GM21367 (cell line): ENCODE measurements around the gene TRIM17.
"Not testable (repeated sequence)": the region's sequence is repeated elsewhere in the genome, so short reads cannot be mapped to it uniquely, and the experiment has no call there.

Experiments
- ATAC-seq: cut with Tn5 transposase; IDR thresholded peaks from one replicate; pipeline ENCODE4 v1.9.1; 2021; ENCODE audit not compliant: unreplicated experiment

The TRIM17 gene

DNA sequence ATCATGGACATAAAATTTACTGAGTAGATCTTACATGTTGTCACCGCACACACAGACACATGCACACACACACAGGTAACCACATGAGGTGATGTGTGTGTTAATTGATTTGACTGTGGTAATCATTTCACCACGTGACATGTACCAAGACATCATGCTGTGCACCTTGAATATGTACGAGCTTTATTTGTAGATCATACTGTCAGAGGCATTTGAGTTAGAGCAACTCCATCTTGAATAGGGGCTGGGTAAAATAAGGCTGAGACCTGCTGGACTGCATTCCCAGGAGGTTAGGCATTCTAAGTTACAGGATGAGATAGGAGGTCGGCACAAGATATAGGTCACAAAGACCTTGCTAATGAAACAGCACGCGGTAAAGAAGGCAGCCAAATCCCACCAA is 31.7 kb upstream of the TRIM17 start:
- ATAC-seq: no peak

DNA sequence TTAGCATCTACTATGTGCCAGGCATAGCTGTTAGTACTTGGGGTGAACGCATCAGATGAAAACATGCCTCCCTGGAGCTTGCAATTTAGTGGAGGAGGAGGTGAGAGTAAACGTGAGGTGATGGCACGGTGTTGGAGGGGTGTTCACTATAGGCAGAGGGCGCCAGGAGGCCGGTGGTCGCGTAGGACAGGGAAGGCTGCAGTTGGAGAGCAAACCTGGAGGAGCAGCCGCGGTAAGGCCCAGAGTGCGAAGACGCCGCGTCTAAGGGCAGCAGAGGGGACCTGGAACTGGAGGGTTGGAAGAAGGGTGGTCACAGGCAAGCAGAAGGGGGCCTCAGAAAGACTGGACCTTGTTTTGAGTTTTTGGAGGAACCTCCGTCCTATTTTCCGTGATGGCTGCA is 30.2 kb upstream of the TRIM17 start:
- ATAC-seq: no peak

DNA sequence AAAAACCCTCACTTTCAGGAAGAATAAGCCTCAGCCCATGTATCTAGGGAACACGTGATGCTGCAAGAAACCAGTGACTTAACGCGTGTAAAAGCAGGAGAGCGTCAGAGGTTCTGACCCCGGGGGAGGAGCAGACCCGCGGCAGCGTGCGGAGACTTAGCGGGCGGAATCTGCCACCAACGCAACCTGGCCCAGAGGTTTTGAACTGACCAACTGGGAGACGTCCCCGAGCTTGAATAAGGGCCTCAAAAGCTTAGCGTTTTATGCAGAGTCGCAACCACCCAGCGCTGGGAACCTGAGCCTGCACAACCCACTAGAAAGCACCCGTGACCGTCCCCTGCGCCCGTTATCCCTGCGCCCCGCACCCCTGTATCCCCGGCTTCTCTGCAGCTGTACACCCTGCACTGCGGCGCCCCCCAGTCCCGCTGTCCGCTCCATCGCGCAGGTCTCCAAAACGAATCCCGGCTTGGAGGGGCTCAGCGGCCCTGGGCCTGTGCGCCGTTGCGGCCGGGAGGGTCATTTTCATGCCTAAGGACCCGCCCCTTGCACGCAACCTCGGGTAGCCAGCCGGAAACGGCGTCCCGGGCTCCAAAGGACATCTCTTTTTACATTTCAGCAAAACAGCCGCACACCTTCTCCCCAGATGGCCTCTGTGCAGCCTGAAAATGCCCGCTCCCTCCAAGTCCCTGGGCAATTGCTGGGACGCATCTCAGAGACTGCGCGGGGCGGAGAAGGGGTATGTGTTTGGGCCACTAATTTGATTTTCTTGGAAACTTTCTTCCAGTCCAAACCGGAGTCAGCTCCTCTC is 29.4 kb upstream of the TRIM17 start:
- peak; percentile 57 for ATAC-seq

DNA sequence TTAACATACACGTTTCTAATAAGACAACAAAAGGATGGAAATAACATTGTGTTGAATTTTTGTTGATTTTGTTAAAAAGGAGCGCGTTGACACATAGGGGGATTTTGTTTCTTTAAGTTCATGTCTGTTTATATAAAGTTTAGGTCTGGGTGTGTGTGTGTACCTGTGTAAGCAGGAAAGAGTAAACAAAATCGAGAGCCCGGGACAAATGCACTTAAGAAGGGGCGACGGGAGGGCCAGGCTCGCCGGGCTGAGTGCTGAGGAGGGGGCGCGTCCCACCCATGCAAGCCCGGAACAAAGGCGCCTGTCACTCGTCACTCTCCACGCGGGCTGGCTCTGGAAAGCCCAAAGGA is 28.8 kb upstream of the TRIM17 start:
- peak; percentile 17 for ATAC-seq

DNA sequence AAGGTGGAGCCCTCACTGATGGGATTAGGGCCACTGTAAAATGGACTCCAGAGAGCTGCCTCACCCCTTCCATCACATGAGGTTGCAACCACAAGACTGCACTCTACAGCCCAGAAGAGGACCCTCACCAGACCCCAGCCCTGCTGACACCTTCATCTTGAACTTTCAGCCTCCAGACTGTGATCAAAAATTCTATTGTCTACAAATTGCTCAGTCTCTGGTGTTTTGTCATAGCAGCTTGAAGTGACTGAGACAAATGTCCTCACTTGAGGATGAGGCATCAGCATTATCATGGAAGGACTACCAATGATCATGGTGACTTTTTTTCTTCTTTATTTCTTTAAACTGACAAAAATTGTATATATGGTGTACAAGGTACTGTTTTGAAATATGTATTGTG is 26.7 kb upstream of the TRIM17 start:
- no peak for ATAC-seq

DNA sequence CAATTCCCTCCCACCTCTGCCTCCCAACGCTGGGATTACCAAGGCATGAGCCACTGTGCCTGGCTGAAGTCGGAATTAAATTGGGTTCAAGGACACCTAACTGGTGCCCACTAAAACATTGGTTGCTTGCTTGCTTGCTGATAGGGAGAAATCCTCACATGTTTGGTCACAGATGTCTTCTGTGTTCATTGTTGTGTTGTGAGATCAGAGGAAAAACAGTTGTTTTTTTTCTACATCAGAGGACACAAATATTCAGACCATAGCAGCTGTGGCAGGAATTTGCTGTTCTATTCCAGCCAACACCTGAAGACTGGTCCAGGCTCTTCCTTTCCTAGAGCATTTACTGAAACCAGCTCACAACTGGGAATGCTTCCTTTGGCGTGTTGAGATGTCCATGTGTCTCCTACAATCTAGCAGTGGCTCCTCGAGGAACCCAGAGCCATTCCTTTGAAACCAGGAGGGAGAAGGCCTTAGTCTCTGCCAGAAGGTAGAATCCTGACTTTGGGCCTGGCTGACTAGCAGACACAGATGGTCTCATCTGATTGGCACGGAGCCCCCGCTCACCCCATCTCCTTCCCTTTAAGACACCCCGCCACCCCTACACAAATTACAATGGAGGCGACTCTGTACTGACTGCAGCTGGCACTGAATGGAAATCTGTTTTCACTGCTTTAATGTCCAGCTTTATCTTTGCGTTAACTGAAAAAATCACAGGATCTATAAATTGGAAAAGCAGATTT is 24.3 kb upstream of the TRIM17 start:
- no peak for ATAC-seq

DNA sequence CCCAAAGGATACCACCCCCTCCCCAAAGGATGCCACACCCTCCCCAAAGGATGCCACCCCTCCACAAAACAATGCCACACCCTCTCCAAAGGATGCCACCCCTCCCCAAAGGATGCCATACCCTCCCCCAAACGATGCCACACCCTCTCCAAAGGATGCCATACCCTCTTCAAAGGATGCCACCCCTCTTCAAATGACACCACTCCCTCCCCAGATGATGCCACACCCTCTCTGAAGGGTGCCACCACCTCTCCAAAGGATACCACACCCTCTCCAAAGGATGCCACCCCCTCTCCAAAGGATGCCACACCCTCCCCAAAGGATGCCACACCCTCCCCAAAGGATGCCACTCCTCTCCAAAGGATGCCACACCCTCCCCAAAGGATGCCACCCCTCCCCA is 21.6 kb upstream of the TRIM17 start:
- ATAC-seq: no peak

DNA sequence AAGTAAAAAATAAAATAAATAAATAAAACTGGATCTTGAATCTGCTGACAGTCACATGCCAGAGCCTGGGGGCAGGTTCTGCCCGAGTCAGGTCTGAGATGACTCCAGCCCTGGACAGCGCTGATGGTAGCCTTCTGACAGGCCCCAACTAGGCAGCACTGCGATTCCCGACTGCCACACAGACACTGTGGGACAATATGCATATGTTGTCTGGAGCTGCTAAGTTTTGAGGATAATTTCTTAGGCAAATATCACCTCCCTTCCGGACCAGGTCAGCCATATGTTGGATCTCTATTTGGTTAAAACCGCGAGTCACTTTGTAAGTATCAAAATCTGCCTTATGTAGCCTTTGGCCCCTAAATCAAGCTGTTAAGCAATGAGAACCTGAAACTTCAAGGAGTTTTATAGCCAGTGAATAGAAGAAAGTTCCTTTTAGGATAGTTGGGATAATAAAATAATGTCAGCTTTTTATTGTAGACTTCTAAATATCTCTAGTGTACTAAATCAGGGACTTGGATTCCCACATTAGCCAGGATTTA is 20.8 kb upstream of the TRIM17 start:
- no peak for ATAC-seq

DNA sequence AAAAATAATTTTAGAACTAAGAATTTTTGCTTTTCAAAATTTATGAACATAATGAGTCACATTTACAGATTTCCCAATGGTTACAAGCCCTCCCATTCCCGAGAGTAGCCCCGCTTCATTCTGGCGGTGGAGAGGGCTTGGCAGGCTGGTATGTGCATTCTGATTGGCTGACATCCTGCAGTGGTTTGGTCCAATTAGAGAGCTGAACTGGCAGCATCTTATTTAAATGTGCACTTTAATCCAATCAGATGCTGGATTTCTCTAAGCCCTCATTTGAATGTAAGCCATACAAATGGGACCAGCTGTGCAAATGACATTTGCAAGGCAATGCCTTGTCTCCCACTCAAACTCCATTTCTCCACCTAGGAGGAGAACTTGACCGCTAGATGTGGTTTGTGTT is 18.0 kb upstream of the TRIM17 start:
- no peak for ATAC-seq

DNA sequence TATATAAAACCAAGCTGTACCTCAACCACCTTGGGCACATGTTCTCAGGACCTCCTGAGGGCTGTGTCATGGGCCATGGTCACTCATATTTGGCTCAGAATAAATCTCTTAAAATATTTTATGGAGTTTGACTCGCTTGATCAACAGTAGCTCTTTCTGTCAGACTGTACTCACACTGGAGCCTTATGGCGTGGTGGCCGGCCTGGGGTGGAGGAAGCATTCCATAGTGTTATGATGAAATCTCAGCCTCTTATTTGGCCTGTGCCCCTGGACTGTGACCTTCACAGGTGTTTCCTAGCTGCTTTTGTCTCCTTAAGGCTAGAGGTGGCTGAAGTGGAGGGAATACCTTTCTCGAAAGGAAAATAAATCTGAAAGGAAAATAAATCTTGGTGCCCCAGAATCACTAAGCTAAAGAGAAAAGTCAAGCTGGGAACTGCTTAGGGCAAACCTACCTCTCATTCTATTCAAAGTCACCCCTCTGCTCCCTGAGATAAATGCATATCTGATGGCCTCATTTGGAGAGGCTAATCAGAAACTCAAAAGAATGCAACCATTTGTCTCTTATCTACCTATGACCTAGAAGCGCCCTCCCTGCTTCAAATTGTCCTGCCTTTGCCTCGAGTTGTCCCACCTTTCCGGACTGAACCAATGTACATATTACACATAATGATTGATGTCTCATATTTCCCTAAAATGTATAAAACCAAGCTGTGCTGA is 16.8 kb upstream of the TRIM17 start:
- ATAC-seq: not testable (repeated sequence)

DNA sequence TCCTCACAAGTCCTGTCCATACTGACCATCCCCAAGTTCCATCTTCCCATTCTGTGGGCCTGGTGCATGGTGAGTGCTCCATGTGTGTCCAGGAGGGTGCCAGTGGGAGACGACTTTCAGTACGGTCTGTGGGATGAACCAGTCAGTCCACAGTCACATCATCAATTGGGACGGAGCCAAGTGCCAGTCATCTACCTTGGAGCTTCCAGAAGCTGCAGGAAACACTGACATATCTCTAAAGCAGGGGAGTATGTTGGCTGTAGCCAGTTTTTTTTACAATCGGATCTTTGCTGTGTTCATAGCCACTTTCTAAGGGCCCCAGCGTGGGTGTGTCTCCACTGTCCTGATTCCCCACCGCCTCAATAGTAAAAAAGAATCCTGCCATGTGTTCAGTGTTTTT is 13.6 kb upstream of the TRIM17 start:
- no peak for ATAC-seq

DNA sequence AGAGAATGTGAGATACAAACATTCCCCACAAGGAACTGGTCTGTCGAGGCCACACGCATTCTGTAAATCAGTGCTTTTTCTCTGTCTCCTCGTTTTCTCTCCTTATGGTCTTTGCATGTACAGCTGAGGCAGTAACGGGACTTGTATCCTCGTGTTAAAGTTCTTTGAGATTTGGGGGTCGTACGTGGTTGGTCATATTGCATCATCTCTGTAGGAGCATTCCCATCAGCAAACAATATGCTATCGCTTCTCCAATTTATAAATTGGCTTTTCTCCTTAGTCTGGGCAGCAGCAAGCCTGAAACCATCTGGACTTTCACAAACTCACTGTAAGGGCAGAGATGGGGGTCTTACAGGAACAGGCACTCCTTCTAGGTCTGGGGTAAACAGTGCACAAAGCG is 13.0 kb upstream of the TRIM17 start:
- ATAC-seq: no peak

DNA sequence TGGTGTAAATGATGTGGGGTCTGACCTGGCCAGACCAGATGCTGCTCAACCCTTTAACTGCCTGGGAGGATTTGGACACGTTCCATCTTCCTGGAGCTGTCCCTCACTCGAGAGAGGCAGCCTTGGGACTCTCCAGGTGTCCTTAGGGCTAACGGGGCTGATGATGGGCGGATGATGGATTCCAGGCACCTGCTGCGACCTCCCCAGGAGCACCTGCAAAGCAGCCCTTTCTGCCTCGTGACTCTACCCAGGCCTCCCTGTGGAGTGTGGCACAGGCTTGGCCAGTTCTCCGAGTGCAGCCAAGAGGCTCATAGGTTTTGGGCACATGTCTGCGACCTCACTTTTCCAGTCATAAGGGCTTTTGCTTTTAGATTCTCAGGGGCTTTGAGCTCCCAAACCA is 12.3 kb upstream of the TRIM17 start:
- ATAC-seq: no peak

DNA sequence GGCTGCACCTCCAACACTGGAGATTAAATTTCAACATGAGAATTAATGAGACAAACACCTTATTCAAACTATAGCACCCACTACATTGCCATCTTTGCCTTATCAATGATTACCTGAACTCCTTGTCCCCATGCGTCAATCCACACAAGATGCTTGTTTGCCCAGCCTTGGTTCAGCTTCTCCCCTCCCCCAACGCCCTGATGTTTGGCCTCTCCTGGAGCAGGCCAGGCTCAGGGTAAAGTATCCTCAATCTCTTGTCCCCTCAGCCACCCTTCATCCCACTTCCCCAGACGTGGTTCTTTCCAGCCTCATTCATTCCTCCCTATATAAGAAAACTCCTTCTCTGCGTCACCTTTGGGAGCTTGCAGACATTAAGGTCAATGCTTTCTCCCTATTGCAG is 11.8 kb upstream of the TRIM17 start:
- ATAC-seq: no peak

DNA sequence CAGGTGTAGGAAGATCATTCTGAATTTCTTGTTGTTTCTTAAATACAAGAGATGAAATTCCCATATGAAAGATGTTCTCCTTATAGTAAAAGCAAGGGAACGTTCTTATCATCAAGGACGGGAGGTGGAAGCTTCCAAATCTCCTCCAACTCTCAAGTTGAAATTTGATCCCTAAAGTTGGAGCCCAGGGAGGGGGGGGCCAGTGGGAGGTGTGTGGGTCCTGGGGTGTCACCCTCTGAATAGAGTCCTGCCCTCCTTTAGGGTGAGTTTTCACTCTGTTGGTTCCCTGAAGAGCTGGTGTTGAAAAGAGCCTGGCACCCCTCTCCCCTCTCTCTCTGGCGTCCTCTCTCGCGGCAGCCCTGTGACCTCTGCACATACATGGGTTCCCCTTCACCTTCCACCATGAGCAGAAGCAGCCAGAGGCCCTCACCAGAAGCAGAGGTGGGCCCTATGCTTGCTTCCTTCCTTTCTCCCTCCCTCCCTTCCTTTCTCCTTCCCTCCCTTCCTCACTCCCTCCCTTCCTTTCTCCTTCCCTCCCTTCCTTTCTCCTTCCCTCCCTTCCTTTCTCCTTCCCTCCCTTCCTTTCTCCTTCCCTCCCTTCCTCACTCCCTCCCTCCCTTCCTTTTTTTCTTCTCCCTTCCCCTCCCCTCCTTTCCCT is 10.0 kb upstream of the TRIM17 start:
- ATAC-seq: no peak

DNA sequence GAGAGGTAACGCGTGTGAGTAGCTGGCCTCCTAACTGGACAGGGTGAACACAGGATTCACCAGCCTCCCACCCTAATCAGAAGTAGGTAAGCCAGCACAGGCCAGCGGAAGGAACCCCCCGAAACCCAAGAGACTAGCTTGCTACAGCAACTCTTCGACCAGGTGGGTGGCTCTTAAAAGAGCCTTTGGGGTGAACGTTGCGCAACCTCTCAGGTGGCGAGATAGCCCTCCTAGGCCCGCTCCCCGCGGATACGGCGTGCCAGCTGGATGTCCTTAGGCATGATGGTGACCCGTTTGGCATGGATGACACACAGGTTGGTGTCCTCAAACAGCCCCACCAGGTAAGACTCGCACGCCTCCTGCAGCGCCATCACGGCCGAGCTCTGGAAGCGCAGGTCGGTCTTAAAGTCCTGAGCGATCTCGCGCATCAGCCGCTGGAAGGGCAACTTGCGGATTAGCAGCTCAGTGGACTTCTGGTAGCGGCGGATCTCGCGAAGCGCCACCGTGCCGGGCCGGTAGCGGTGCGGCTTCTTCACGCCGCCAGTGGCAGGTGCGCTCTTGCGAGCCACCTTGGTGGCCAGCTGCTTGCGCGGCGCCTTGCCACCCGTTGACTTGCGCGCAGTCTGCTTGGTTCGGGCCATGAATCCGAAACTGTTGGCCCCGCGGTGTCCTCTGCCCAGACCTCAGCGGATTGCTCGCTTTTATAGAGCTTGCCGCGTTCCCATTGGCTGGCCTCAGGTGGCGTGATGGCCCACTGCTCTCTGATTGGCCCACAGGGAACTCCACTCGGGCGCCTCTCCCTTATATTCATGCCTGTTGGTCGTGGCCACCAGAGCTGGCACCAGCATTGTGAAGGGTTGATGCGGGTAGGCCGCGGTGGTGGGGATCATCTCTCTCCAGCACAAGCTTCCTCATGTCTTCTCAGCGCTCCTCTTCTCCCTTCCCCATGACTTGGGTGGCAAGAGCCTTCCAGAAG is 8.3 kb upstream of the TRIM17 start:
- no peak for ATAC-seq

DNA sequence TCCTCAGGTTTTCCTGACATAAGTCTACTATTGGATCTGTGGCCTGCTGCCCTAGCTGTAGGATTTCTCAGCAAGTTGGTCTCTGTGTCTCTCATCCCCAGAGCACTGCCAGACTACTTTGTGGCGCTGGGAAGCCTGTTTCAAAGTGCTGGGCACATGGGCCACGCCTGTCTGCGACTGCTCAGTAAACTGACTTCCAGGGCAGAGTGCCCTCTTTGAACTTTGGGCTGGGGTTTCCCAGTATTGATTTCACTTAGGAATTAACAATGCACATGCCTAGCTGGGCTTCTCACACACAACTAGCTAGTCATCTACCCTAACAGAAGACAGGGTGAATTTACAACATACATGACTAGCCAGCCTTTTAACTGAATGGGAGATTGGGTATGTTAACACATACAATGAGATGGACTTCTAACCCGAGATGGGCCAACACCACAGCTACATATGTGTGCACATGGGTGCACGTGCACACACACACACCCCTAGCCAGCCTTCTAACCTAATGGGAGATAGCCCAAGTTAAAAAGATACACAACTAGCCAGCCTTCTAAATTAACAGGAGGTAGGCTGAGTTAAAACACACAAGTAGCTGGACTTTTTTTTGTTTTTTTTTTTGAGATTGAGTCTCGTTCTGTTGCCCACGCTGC is 6.9 kb upstream of the TRIM17 start:
- no peak for ATAC-seq

DNA sequence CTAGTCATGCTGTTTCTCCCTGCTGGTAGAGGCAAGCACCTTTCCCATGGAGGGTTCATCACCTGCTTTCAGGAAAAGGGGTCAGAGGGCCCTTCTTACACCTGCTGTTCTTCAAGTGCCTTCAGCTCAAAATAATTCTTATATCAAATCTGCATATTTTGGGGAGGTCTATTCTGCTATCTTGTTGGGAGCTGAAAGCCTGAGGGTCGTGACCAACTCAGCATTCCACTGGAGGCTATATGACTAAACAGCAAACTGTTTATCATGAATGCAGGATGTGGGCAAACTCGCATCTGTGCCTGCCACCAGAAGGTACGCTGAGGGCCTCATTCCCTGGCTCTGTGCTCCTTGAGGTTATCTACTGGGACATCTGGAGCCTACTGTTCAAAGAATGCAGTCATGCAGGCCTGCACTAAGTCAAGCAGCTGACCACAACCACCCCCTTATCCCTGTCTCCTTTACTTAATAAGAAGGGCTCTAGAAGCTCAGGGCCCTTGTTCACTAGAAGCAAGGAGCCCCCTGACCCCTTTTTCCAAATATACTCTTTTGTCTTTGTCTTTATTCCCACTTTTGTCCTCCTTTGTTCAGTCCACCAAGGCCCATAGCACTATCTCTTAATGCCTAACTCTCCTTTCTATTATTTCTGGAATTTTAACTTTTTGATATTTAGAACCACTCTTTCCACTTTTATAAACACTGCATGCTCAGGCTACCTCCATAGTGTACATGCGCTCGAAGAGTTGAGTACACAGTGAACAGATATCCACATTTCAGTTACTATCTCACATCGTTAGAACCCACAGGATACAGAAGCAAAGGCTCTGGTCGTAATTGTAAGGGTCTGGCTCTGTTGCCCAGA is 4.5 kb upstream of the TRIM17 start:
- no peak for ATAC-seq
